Epithelial cell of proximal tubule (primary cell): Measurements from ENCODE around the gene RAPGEFL1. TPM values are rescaled to one million over a fixed set of nuclear protein-coding genes. Genes with fewer than 3 reads are reported as not detected.
"Not testable (repeated sequence)": the region's sequence is repeated elsewhere in the genome, so short reads cannot be mapped to it uniquely, and the experiment has no call there.

Source experiments
- DNase-seq: peaks from one replicate; pipeline ENCODE4 v3.0.0-alpha.2; 2011; ENCODE audit warnings: low read depth
- H3K4me3 ChIP-seq: 2 replicates; pipeline ENCODE4 v1.5.1; 2011; ENCODE audit warnings: low read depth, mild to moderate bottlenecking, low read length
- CTCF ChIP-seq: conservative IDR thresholded peaks from 2 replicates; pipeline ENCODE4 v1.5.1; 2012; ENCODE audit warnings: low read depth, mild to moderate bottlenecking, low read length
- total RNA-seq: library from RNA; depleted of rRNA; stranded (reverse); fragments of >200 nt; gene quantifications from 2 replicates; pipeline ENCODE4 v1.2.3, GENCODE V29; 2015

RAPGEFL1 gene
- total RNA-seq, 1 donor from 2014 or later: 2.8 TPM

- H3K4me3 ChIP-seq: no peak overlapping the region
- TF ChIP-seq CTCF: no peak
- DNase-seq: no peak
Observed at GRCh38 chr17:40203131-40203530, 25.9 kb downstream of the RAPGEFL1 start.

GRCh38 chr17:40206193-40206592 lies 28.9 kb downstream of the RAPGEFL1 start:
- not testable (repeated sequence) for DNase-seq, H3K4me3 ChIP-seq

GRCh38 chr17:40209404-40210093 lies 32.3 kb downstream of the RAPGEFL1 start:
- H3K4me3 ChIP-seq: no peak overlapping the region
- no peak for DNase-seq
- no peak for TF ChIP-seq CTCF

GRCh38 chr17:40213914-40214313 lies 36.6 kb downstream of the RAPGEFL1 start:
- H3K4me3 ChIP-seq, DNase-seq: not testable (repeated sequence)

GRCh38 chr17:40218006-40218739 lies 40.9 kb downstream of the RAPGEFL1 start:
- peak overlapping the region; percentile 92 for H3K4me3 ChIP-seq
- no peak for TF ChIP-seq CTCF

GRCh38 chr17:40218740-40219593 lies 41.7 kb downstream of the RAPGEFL1 start, which contains the start of gene WIPF2:
Gene WIPF2, plus strand, starts transcription at chr17:40219304. Its CDS starts 37,156 bp downstream, at chr17:40256460.
- H3K4me3 ChIP-seq: peak within 1 kb of the TSS; percentile 92
- DNase-seq: peak; percentile 72
- peak; percentile 72 for TF ChIP-seq CTCF

More at GRCh38 chr17:40218006-40218739, 40.9 kb downstream of the RAPGEFL1 start:
- no peak for DNase-seq

- no peak for TF ChIP-seq CTCF
- DNase-seq: no peak
- H3K4me3 ChIP-seq: peak overlapping the region; percentile 92
Observed at GRCh38 chr17:40219594-40220338, 42.5 kb downstream of the RAPGEFL1 start.
